ENCODE results near the gene SOCS3. TPM values are rescaled to one million over a fixed set of nuclear protein-coding genes. Genes with fewer than 3 reads are reported as not detected.

The SOCS3 gene
- total and polyA plus RNA-seq, 4 donors, result 15.5 to 182 (median 91.5) TPM

GRCh38 chr17:78401246-78401645 is 41.4 kb upstream of the SOCS3 start:
- intact Hi-C loops (cut with DNase I), result no loop called here
- 65 to 68% methylated on average over 6 of the region's 6 CpGs for WGBS, 2 donors
- peaks cover 0 to 15% of the 10 kb centered on the region in 2 donors for H3K36me3 ChIP-seq (ENCODE audit: control insufficient read depth in 1 of 2, insufficient read depth in 2 of 2, low read length in 1 of 2)

GRCh38 chr17:78400581-78401240 is 40.8 kb upstream of the SOCS3 start:
- H3K27me3 ChIP-seq (ENCODE audit: control insufficient read depth in 1 of 2, insufficient read depth in 2 of 2, low read length in 1 of 2), result no peaks in the 10 kb centered on the region
- intact Hi-C loops (cut with DNase I), result no loop called here
- H3K9me3 ChIP-seq (ENCODE audit: control insufficient read depth, low read length), result no peaks in the 10 kb centered on the region
- ATAC-seq (ENCODE audit: low FRiP score), result no peak
- H3K4me1 ChIP-seq (ENCODE audit: control insufficient read depth in 1 of 2, insufficient read depth in 2 of 2, low read length in 2 of 2), result peaks cover 2 to 4% of the 10 kb centered on the region in 2 donors
- WGBS, 2 donors, result 90 to 91% methylated on average over 17 of the region's 17 CpGs
- DNase-seq, result no peak
- H3K36me3 ChIP-seq (ENCODE audit: control insufficient read depth in 1 of 2, insufficient read depth in 2 of 2, low read length in 1 of 2), result peaks cover 0 to 15% of the 10 kb centered on the region in 2 donors
- H3K4me3 ChIP-seq (ENCODE audit: low read length in 2 of 2), result no peak overlapping the region
- H3K27ac ChIP-seq (ENCODE audit: low read depth in 1 of 2, low read length in 2 of 2), result no peak overlapping the region

More at GRCh38 chr17:78401246-78401645, 41.4 kb upstream of the SOCS3 start:
- H3K4me1 ChIP-seq (ENCODE audit: control insufficient read depth in 1 of 2, insufficient read depth in 2 of 2, low read length in 2 of 2), result peaks cover 2 to 3% of the 10 kb centered on the region in 2 donors
- ATAC-seq (ENCODE audit: low FRiP score) (no peak), DNase-seq (no peak)
- no peaks in the 10 kb centered on the region for H3K9me3 ChIP-seq (ENCODE audit: control insufficient read depth, low read length)
- H3K4me3 ChIP-seq (ENCODE audit: low read length in 2 of 2), result no peak overlapping the region
- H3K27ac ChIP-seq (ENCODE audit: low read depth in 1 of 2, low read length in 2 of 2), result no peak overlapping the region
- no peaks in the 10 kb centered on the region for H3K27me3 ChIP-seq (ENCODE audit: control insufficient read depth in 1 of 2, insufficient read depth in 2 of 2, low read length in 1 of 2)

GRCh38 chr17:78399693-78400144 is 39.8 kb upstream of the SOCS3 start:
- intact Hi-C loops (cut with DNase I), result loop anchor here in 1 of 2 donors (2.0 kb wide), 1 partner anchor 21 kb away; no protein-coding TSS in a partner anchor
- DNase-seq (no peak), ATAC-seq (ENCODE audit: low FRiP score) (no peak)
- 80 to 81% methylated on average over 6 of the region's 6 CpGs for WGBS, 2 donors
- H3K4me1 ChIP-seq (ENCODE audit: control insufficient read depth in 1 of 2, insufficient read depth in 2 of 2, low read length in 2 of 2), result peaks cover 2 to 4% of the 10 kb centered on the region in 2 donors
- peaks cover 0 to 15% of the 10 kb centered on the region in 2 donors for H3K36me3 ChIP-seq (ENCODE audit: control insufficient read depth in 1 of 2, insufficient read depth in 2 of 2, low read length in 1 of 2)
- no peaks in the 10 kb centered on the region for H3K9me3 ChIP-seq (ENCODE audit: control insufficient read depth, low read length)
- H3K27ac ChIP-seq (ENCODE audit: low read depth in 1 of 2, low read length in 2 of 2), result no peak overlapping the region
- H3K4me3 ChIP-seq (ENCODE audit: low read length in 2 of 2), result no peak overlapping the region
- H3K27me3 ChIP-seq (ENCODE audit: control insufficient read depth in 1 of 2, insufficient read depth in 2 of 2, low read length in 1 of 2), result no peaks in the 10 kb centered on the region

GRCh38 chr17:78399028-78399692 is 39.3 kb upstream of the SOCS3 start:
- Histone ChIP-seq H3K4me3 (ENCODE audit: low read length in 2 of 2) (no peak overlapping the region), H3K27me3 (ENCODE audit: control insufficient read depth in 1 of 2, insufficient read depth in 2 of 2, low read length in 1 of 2) (no peaks in the 10 kb centered on the region), H3K9me3 (ENCODE audit: control insufficient read depth, low read length) (no peaks in the 10 kb centered on the region), H3K4me1 (ENCODE audit: control insufficient read depth in 1 of 2, insufficient read depth in 2 of 2, low read length in 2 of 2) (peaks cover 2 to 4% of the 10 kb centered on the region in 2 donors), H3K27ac (ENCODE audit: low read depth in 1 of 2, low read length in 2 of 2) (no peak overlapping the region), H3K36me3 (ENCODE audit: control insufficient read depth in 1 of 2, insufficient read depth in 2 of 2, low read length in 1 of 2) (peaks cover 0 to 15% of the 10 kb centered on the region in 2 donors)
- 85% methylated on average over 28 of the region's 28 CpGs for WGBS, 2 donors
- DNase-seq (no peak), ATAC-seq (ENCODE audit: low FRiP score) (no peak)
- intact Hi-C loops (cut with DNase I), result loop anchor here in 1 of 2 donors (2.0 kb wide), 1 partner anchor 22 kb away; no protein-coding TSS in a partner anchor

GRCh38 chr17:78398390-78398789 is 38.5 kb upstream of the SOCS3 start:
- Histone ChIP-seq H3K36me3 (ENCODE audit: control insufficient read depth in 1 of 2, insufficient read depth in 2 of 2, low read length in 1 of 2) (peaks cover 0 to 12% of the 10 kb centered on the region in 2 donors), H3K27ac (ENCODE audit: low read depth in 1 of 2, low read length in 2 of 2) (no peak overlapping the region), H3K4me1 (ENCODE audit: control insufficient read depth in 1 of 2, insufficient read depth in 2 of 2, low read length in 2 of 2) (peaks cover 2 to 4% of the 10 kb centered on the region in 2 donors), H3K27me3 (ENCODE audit: control insufficient read depth in 1 of 2, insufficient read depth in 2 of 2, low read length in 1 of 2) (no peaks in the 10 kb centered on the region), H3K4me3 (ENCODE audit: low read length in 2 of 2) (no peak overlapping the region), H3K9me3 (ENCODE audit: control insufficient read depth, low read length) (no peaks in the 10 kb centered on the region)
- DNase-seq (no peak), ATAC-seq (ENCODE audit: low FRiP score) (no peak)
- intact Hi-C loops (cut with DNase I), result loop anchor here in 1 of 2 donors (2.0 kb wide), 1 partner anchor 22 kb away; no protein-coding TSS in a partner anchor
- WGBS, 2 donors, result 37 to 49% methylated on average over 3 of the region's 3 CpGs

GRCh38 chr17:78397681-78398101 is 37.8 kb upstream of the SOCS3 start:
- Histone ChIP-seq H3K27ac (ENCODE audit: low read depth in 1 of 2, low read length in 2 of 2) (peak overlapping the region in 1 of 2 donors; percentile 96), H3K4me1 (ENCODE audit: control insufficient read depth in 1 of 2, insufficient read depth in 2 of 2, low read length in 2 of 2) (peaks cover 2 to 4% of the 10 kb centered on the region in 2 donors), H3K4me3 (ENCODE audit: low read length in 2 of 2) (no peak overlapping the region), H3K27me3 (ENCODE audit: control insufficient read depth in 1 of 2, insufficient read depth in 2 of 2, low read length in 1 of 2) (no peaks in the 10 kb centered on the region), H3K36me3 (ENCODE audit: control insufficient read depth in 1 of 2, insufficient read depth in 2 of 2, low read length in 1 of 2) (peaks cover 0 to 12% of the 10 kb centered on the region in 2 donors), H3K9me3 (ENCODE audit: control insufficient read depth, low read length) (no peaks in the 10 kb centered on the region)
- 6 to 7% methylated on average over 13 of the region's 13 CpGs for WGBS, 2 donors
- DNase-seq (peak; percentile 77 to 86), ATAC-seq (ENCODE audit: low FRiP score) (peak; percentile 82)
- intact Hi-C loops (cut with DNase I), result loop anchor here in 1 of 2 donors (1.0 to 2.0 kb wide), 3 partner anchors 23 to 83 kb away; partner anchors contain the start of gene SOCS3

- ATAC-seq (ENCODE audit: low FRiP score), result peak; percentile 59
- H3K36me3 ChIP-seq (ENCODE audit: control insufficient read depth in 1 of 2, insufficient read depth in 2 of 2, low read length in 1 of 2), result peaks cover 0 to 12% of the 10 kb centered on the region in 2 donors
- intact Hi-C loops (cut with DNase I), result loop anchor here in 1 of 2 donors (1.0 kb wide), 2 partner anchors 36 to 82 kb away; partner anchors contain the start of gene SOCS3
- H3K27me3 ChIP-seq (ENCODE audit: control insufficient read depth in 1 of 2, insufficient read depth in 2 of 2, low read length in 1 of 2), result no peaks in the 10 kb centered on the region
- DNase-seq, result peak; percentile 78 to 87
- H3K4me3 ChIP-seq (ENCODE audit: low read length in 2 of 2), result no peak overlapping the region
- H3K4me1 ChIP-seq (ENCODE audit: control insufficient read depth in 1 of 2, insufficient read depth in 2 of 2, low read length in 2 of 2), result peaks cover 2 to 4% of the 10 kb centered on the region in 2 donors
- peak overlapping the region; percentile 1 to 96 for H3K27ac ChIP-seq (ENCODE audit: low read depth in 1 of 2, low read length in 2 of 2)
- H3K9me3 ChIP-seq (ENCODE audit: control insufficient read depth, low read length), result no peaks in the 10 kb centered on the region
- WGBS, 2 donors, result 6 to 10% methylated on average over 14 of the region's 14 CpGs
Observed at GRCh38 chr17:78396441-78397337, 36.8 kb upstream of the SOCS3 start.

GRCh38 chr17:78395155-78395554 is 35.3 kb upstream of the SOCS3 start:
- H3K27ac ChIP-seq (ENCODE audit: low read depth in 1 of 2, low read length in 2 of 2), result no peak overlapping the region

More at GRCh38 chr17:78395155-78395554, 35.3 kb upstream of the SOCS3 start:
- ATAC-seq (ENCODE audit: low FRiP score) (no peak), DNase-seq (no peak)
- H3K36me3 ChIP-seq (ENCODE audit: control insufficient read depth in 1 of 2, insufficient read depth in 2 of 2, low read length in 1 of 2), result peaks cover 0 to 9% of the 10 kb centered on the region in 2 donors
- no peaks in the 10 kb centered on the region for H3K9me3 ChIP-seq (ENCODE audit: control insufficient read depth, low read length)
- intact Hi-C loops (cut with DNase I), result no loop called here
- WGBS, 2 donors, result 96 to 100% methylated on average over 2 of the region's 2 CpGs
- H3K4me1 ChIP-seq (ENCODE audit: control insufficient read depth in 1 of 2, insufficient read depth in 2 of 2, low read length in 2 of 2), result peaks cover 2 to 4% of the 10 kb centered on the region in 2 donors
- H3K4me3 ChIP-seq (ENCODE audit: low read length in 2 of 2), result no peak overlapping the region
- H3K27me3 ChIP-seq (ENCODE audit: control insufficient read depth in 1 of 2, insufficient read depth in 2 of 2, low read length in 1 of 2), result no peaks in the 10 kb centered on the region

All from aorta (tissue), 5 donors.